Fibroblast of skin of right biceps (primary cell): Measurements from ENCODE around the gene CHCHD6.

Experiments
- DNase-seq: peaks from one replicate; pipeline ENCODE4 v3.0.0-alpha.2; 2013

CHCHD6 gene

DNA sequence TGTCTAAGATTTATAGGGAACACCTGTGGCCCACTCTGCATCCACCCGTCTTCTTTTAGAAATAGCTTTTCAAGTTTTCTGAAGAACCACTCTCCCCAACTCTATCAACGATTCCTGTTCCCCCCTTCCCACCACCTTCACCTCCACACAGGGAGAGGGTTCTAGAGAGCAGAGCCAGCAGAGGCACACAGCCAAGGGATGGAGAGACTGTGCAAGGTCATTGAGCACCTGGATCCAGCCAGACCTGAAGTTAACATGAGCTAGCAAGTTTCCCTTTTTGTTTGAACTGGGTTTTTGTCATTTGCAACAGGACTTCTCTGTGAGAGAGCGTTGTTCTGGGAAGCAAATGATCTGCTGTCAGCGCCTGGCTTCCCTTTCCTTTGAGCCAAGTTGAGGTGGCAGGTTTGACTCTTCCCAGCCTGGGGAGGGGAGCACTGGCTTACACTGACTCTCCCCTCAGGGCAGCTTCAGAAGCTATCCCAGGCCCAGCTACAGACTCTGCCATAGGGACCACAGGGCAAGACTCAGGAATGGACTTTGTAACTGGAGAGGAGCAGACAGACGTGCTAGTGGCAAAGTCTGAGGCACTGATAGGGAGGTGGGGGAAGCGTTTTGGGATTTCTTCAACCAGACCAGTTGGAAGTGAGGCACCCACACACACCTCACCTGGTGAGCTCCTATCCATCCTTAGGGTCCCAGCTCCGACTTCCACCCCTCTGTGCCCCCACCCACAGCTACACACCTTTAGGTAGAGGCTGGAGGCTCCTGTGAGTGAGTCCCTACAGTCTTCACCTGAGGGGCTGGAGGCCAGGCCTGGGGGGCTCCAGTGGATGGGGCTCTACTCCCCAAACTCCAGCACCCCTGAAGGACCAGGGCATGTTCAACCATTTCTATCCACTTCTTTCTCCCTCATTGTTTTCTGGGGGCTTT lies 259.5 kb downstream of the CHCHD6 start:
- DNase-seq, result no peak

GRCh38 chr3:126964261-126964660 lies 260.2 kb downstream of the CHCHD6 start:
- DNase-seq, result no peak

DNA sequence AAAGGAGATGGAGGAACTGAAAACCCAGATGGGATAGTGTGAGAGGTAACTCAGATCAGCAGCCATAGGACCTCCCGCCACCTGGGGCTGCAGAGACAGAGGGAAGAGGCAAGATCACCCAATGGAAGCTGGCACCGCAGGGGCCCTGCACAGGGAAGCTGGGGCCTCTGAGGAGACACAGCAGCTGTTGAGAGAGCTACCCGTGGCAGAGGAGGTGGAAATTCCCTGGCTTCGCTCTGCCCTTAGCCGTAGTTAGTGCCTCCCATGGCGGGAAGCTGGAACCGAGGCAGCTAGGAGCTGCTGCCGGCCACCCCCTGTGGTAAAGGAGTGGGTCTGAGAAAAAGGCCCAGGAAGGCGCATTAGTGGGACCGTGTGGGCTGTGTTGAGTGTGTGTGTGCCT lies 260.9 kb downstream of the CHCHD6 start:
- DNase-seq, result no peak

GRCh38 chr3:126965526-126966080 lies 261.6 kb downstream of the CHCHD6 start:
- no peak for DNase-seq

DNA sequence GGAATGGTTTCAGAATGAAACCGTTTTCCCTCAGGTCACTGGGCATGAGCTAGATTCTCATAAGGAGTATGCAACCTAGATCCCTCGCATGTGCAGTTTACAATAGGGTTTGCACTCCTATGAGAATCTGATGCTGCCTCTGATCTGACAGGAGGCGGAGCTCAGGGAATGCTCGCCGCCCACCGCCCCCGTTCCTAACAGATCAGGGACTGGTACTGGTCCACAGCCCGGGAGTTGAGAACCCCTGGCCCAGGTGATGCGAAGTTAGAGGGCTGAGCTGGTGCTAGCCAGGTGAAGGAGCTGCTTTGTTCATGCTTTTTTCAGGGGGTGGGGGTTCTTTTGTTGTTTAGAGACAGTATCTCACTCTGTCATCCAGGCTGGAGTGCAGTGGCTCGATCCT lies 263.3 kb downstream of the CHCHD6 start:
- no peak for DNase-seq

DNA sequence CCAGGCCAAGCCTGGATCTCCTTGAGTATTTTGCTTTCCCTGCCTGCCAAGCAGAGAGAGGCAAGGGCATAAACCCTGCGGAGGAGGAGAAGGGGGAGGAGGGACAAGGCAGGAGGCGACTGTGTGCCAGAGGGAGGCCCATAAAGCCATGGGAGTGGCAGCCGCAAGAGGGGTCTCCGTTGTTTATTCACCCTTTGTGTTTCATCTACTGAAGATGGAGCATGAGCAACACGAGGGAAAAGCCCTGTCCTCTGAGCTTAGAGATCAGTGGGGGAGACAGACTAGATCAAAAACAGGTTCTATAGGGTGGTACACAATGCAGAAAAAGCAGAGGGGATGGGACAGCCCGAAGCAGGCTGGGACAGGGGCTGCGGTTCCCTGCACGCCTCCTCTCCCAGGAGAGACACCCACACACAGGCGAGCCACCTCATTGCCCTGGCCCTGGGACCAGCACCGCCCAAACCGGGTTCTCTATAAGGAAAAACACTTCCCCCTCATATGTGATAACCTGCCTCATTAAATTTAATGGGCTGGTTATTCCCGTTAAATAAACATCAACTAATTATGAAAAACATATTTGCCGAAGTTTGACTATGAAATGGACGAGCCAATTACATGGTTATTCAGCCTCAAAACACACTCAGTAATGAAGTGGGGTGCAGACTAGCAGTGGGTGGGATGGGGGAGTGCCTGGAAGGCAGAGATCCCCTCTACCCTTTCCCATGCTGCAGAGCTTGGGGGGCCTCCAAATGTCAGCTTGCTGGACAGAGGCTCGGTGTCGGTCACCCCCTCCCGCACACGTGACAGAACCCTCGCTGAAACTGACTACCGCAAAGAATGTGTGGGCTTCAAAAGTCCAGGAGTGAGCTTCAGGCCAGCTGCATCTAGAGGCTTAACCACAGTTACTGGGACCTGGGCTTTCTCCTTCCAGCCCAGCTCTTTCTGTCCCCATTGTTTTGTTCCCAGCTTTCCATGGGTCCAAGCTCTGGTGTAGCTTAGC lies 264.7 kb downstream of the CHCHD6 start:
- no peak for DNase-seq

- peak; percentile 26 for DNase-seq
Measured at GRCh38 chr3:126969586-126969985, 265.5 kb downstream of the CHCHD6 start.

DNA sequence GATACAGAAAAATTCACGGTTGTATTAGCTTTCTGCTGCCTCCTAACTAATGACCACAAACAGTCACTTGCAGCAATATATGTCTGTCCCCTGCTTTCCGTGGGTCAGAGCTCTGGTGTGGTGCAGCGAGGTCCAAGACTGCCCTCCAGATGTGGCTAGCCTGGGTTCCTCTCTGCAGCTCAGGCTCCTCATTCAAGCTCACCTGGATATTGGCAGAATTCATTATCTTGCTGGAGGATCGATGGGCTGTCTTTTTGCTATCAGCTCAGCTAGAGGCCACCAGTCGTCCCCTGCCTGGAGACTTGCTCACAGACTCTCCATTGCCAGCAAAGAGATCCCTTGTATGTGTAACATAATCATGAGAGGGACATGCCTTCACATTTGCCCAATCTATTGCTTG lies 266.1 kb downstream of the CHCHD6 start:
- DNase-seq, result no peak

- no peak for DNase-seq
Measured at GRCh38 chr3:126970921-126971320, 266.9 kb downstream of the CHCHD6 start.

DNA sequence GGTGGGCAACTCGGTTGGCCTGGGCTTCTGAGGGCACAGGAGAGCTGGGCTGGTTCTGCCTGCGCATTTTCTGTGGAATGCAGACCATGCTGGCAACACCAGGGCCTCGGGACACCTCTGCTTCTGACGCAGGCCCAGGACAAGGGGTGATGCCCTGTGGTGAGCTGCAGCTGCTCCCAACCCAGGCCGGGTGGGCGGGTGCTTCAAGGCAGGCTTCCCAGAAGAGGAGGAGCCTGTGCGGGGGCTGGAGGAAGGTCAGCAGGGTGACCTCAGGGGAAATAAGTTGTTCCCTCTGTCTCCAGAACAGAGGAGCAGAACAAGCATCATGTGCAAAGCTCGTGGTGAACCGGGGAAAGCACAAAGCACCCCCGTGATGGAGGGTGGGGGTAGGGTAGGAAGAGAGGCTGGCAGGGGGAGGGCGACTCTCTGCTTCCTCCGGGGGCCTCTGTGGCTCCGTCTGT lies 267.9 kb downstream of the CHCHD6 start:
- DNase-seq, result no peak

DNA sequence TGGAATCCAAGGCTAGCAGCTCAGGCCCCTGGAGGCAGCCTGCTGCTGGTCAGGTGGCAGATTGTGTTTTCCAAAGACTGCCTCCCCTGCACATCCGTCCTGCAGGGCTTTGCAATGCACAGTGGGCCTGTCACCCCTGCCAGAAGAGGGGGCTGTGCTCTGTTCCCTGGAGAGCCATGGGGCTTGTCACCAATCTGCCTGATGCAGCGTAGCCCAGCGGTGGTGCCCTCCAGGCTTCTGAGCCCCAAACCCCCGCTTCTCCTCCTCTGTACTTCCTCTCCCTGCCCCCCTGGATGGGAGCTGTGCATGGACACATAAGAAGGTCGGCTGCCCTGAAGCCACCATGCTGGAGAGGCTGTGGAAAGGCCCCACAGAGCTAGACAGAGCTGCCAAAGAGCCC lies 268.8 kb downstream of the CHCHD6 start:
- DNase-seq, result no peak

DNA sequence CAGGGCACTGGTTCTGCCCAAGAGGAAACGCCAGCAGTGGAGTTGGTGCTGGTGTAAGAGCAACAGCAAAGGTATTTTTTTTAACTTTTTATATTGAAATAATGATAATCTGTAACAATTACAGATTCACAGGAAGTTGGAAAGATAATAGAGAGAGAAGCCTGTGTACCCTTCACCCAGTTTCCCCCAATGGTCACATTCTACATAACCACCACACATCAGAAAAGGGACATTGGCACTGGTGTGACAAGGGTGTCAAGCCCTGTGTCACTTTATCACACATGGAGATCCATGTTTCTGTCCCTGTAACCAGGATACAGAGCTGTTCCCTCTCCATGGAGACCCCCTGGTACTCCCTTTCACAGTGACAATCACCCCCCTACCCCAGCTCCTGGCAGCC lies 269.8 kb downstream of the CHCHD6 start:
- DNase-seq, result no peak

- no peak for DNase-seq
Measured at GRCh38 chr3:126974756-126975155, 270.7 kb downstream of the CHCHD6 start.

GRCh38 chr3:126976906-126977305 lies 272.9 kb downstream of the CHCHD6 start:
- no peak for DNase-seq

DNA sequence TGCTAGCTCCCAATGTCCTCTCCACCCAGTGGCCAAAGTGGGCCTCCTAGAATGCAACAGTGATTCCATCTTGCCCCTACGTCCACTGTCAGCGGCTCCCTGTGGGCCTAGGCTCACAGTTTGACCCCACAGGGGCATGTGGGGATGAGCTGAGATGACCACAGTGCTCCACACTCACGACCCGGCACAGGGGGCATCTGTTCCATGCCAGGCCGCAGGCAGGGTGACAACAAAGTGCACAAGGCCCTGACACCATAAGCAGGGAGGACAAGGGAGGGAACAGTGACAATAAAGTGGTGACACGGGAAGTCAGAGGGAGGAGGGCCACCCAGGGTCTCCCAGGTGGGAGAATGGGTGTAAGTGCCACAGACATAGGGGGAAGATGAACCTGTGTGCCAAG lies 273.8 kb downstream of the CHCHD6 start:
- no peak for DNase-seq

DNA sequence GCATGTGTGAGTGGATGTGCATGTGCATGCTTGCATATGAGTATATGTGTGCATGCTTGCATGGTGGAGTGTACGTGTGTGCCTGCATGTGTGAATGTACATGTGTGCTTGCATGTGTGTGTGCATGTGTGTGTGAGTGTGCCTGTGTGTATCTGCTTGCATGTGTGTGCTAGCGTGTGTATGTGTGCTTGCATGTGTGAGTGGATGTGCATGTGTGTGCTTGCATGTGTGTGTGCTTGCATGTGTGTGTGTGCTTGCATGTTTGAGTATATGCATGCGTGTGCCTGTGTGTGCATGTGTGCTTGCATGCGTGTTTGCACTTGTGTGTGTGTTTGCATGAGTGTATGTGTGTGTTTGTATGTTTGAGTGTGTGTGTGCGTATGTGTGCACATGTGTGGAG lies 274.3 kb downstream of the CHCHD6 start:
- no peak for DNase-seq

DNA sequence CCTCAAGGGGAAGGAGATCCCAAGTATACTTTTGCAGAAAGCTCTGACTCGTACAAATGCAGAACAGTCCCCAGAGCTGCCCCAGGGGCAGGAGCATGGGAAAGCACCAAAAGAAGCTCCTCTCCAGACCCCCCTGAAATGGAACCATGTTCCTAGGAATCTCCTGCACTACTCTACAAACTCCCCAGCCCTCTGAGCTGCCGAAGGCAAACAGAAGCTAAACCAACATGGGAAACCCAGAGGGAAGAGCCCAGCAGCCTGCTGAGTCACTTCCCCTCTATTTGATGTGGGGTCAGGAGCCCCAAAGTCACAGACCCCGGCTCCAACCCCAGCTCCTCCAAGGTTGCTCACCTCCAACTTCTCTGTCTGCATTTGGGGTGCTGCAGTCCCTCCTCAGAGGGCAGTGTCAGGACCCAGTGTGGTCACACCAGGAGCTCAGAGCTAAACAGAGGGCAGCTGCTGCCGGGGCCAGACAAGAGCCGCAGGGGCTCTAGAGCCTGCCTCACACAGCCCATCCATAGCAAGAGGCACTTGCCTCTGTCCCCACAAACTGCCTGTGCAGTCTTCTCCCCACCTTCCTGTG lies 275.1 kb downstream of the CHCHD6 start:
- DNase-seq, result no peak

DNA sequence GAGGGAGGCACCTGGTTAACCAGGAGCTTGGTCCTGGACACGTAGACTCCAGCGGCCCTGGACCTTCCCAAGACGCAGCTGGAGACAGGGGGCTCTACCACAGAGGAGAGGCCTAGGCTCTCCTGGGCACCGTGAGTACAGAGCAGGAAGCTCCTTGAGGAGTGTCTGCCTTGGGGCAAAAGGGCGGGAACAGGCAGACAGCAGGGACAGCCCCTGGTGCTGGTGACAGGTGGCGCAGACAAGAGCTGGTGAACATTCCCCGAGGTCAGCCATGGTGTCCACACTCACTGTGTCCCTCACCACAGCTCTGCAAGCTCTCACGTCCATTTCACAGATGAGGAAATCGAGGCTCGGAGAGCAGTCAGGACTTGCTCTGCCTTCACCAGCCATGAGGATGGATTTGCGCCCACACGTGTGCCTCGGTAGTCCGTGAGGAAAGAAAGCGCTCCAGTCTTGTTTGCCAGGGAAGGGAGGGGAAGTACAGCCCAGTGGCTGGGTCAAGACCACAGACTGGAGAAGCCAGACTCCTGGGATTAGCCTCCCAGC lies 276.3 kb downstream of the CHCHD6 start:
- no peak for DNase-seq

DNA sequence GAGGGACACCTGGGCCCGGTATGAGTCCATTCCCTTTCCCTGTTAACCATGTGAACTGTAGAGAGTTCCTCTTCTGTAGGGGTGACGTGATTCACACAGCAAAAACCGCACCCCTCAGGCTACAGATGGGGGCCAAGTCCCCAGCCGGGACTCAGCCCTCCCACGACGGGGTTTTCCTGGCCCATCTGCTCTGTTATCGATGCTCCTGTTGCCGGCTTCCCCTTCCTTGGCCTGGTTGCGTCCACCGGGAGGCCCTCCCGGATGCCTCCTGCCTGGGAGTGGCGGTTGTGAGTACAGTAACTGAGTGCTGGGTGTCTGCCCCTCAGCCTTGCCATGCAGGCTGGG lies 278.1 kb downstream of the CHCHD6 start:
- DNase-seq, result no peak

- peak; percentile 81 for DNase-seq
Measured at GRCh38 chr3:126982471-126983175, 278.6 kb downstream of the CHCHD6 start, which contains the start of gene PLXNA1. PLXNA1 (plus strand) TSS chr3:126983115; CDS start chr3:126988594, 5,479 bp downstream.

DNA sequence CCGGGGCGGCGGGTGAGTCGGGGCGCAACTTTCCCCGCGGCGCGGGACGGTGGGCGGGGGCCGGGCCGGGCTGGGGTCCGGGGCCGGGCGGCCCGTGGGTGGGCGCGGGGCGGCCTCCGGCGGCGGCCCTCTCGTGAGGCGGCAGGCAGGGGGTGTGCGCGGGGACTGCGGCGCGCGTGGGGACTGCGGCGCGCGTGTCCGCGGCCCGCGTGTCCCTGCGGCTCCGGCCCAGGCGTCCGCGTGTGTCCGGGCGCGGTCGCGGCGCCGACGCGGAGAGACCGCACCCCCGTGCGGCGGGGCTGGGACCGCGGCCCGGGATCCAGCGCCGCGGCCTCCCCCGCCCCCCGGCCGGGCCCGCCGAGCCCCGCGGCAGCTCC lies 279.2 kb downstream of the CHCHD6 start:
- DNase-seq, result no peak
